Activated CD4-positive, alpha-beta T cell treated with anti-CD3 and anti-CD28 coated beads, Interleukin-2, Interleukin-6, amounts not matched to agents 100 ng/mL and 50 ng/mL, durations not matched to agents 16 hours and 8 hours (primary cell): ENCODE results near the gene PEX6.
A peak's percentile ranks its signal among the peaks of the same experiment; 100 is the strongest.

ENCODE experiments used
- DNase-seq: peaks from one replicate; pipeline ENCODE4 v3.0.0-alpha.2; 2020

The PEX6 gene

GRCh38 chr6:42928986-42929820, 49.8 kb downstream of the PEX6 start, which contains the start of gene CNPY3:
Gene CNPY3, plus strand, starts transcription at chr6:42929480. Its CDS starts 91 bp downstream, at chr6:42929571.
- DNase-seq: peak; percentile 98

DNA sequence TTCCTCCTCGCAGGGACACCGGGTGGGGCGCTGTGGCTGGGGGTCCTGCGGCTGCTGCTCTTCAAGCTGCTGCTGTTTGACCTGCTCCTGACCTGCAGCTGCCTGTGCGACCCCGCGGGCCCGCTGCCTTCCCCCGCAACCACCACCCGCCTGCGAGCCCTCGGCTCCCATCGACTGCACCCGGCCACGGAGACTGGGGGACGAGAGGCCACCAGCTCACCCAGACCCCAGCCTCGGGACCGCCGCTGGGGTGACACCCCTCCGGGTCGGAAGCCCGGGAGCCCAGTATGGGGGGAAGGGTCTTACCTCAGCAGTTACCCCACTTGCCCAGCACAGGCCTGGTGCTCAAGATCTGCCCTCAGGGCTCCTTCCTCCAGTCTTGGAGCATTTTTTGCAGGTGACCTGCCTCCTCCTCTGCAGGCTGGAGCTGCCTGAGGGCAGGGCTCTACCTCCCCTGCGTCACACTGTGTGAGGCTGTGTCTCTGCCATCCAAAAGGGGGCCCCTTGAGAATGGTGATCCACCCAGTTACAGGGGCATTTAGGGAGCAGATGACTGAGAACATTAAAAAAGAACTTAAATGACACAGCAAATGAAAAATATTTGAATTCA, 53.6 kb downstream of the PEX6 start:
- DNase-seq: no peak

DNA sequence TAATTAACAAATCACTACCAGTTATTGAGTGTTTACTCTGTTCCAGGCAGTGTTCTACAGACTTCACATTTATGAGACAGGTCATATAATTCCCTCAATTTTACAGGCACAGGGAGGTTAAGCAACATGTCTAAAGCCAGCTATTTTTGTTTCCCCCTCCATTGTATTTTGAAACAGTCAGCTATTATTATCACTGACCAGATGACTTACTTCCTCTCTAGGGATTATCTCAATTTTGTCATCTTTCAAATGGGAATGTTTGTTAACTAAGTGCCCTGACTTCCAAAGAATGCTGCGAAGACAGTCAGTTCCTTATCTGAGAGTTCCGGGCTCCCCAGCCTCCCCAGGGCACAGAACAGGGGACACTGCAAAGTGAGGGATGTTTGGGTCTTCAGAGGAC, 55.3 kb downstream of the PEX6 start:
- no peak for DNase-seq

GRCh38 chr6:42921801-42922200, 57.2 kb downstream of the PEX6 start:
- no peak for DNase-seq

GRCh38 chr6:42916288-42916687, 62.7 kb downstream of the PEX6 start:
- DNase-seq: no peak

- no peak for DNase-seq
These were observed 63.2 kb downstream of the PEX6 start, which contains the start of gene PTCRA for GRCh38 chr6:42915732-42916131. Gene PTCRA, plus strand, starts transcription at chr6:42916053. Its CDS starts 17 bp downstream, at chr6:42916070.

GRCh38 chr6:42914546-42914945, 64.4 kb downstream of the PEX6 start:
- DNase-seq: no peak
